ENCODE measurements around the gene GRPEL1. TPM values are rescaled to one million over a fixed set of nuclear protein-coding genes. Genes with fewer than 3 reads are reported as not detected.

Gene GRPEL1
- total RNA-seq, 1 experiment from 2014 or later = 78.2 TPM

DNA sequence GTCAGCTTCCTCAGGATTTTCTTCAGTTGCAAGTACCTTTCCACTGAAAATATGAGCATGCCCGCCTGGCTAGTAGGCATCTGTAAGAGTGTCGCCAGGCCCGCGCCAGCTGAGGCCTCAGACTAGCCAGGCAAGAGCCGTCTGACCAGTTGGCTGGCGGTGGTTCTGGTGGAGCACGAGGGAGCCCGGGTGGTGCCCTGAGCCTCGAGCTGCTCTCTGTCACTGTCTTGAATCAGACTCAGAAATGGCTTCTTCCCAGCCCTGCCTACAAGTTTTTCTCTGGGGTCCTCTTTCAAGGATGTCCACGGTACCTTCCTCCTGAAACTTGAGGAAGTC, 11.9 kb downstream of the GRPEL1 start:
- intact Hi-C loops (cut with micrococcal nuclease; ENCODE audit: unreplicated experiment) = no loop called here
- no TSS peak for BruUV-seq (replicated peaks)
- ChIA-PET CTCF (no interaction called here), POLR2A (ENCODE audit: low non-redundant PET) (no interaction called here)
- Histone ChIP-seq H3K27ac (ENCODE audit: low read depth, low read length, poor library complexity, severe bottlenecking) (no peak overlapping the region), H3K4me3 (ENCODE audit: low read depth, low read length, poor library complexity, severe bottlenecking) (no peak overlapping the region), H3K27me3 (replicated peaks; ENCODE audit: insufficient read depth, low read depth, low read length, poor library complexity) (no peaks in the 10 kb centered on the region), H3K36me3 (ENCODE audit: insufficient read depth, low read length, poor library complexity, severe bottlenecking) (peaks cover 44% of the 10 kb centered on the region), H3K9me3 (ENCODE audit: low read depth, low read length, poor library complexity, severe bottlenecking) (no peaks in the 10 kb centered on the region), H3K4me1 (ENCODE audit: insufficient read depth, low read length, poor library complexity, severe bottlenecking) (no peaks in the 10 kb centered on the region)
- TF ChIP-seq EZH2 (IDR thresholded peaks at IDR 0.05; ENCODE audit: borderline replicate concordance, low read depth, low read length, poor library complexity, severe bottlenecking) = no peak
- TF ChIP-seq, protein P1, sequence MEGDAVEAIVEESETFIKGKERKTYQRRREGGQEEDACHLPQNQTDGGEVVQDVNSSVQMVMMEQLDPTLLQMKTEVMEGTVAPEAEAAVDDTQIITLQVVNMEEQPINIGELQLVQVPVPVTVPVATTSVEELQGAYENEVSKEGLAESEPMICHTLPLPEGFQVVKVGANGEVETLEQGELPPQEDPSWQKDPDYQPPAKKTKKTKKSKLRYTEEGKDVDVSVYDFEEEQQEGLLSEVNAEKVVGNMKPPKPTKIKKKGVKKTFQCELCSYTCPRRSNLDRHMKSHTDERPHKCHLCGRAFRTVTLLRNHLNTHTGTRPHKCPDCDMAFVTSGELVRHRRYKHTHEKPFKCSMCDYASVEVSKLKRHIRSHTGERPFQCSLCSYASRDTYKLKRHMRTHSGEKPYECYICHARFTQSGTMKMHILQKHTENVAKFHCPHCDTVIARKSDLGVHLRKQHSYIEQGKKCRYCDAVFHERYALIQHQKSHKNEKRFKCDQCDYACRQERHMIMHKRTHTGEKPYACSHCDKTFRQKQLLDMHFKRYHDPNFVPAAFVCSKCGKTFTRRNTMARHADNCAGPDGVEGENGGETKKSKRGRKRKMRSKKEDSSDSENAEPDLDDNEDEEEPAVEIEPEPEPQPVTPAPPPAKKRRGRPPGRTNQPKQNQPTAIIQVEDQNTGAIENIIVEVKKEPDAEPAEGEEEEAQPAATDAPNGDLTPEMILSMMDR (conservative IDR thresholded peaks at IDR 0.05; ENCODE audit: low read depth, low read length) = no peak
- no peak for DNase-seq (ENCODE audit: low spot score)

DNA sequence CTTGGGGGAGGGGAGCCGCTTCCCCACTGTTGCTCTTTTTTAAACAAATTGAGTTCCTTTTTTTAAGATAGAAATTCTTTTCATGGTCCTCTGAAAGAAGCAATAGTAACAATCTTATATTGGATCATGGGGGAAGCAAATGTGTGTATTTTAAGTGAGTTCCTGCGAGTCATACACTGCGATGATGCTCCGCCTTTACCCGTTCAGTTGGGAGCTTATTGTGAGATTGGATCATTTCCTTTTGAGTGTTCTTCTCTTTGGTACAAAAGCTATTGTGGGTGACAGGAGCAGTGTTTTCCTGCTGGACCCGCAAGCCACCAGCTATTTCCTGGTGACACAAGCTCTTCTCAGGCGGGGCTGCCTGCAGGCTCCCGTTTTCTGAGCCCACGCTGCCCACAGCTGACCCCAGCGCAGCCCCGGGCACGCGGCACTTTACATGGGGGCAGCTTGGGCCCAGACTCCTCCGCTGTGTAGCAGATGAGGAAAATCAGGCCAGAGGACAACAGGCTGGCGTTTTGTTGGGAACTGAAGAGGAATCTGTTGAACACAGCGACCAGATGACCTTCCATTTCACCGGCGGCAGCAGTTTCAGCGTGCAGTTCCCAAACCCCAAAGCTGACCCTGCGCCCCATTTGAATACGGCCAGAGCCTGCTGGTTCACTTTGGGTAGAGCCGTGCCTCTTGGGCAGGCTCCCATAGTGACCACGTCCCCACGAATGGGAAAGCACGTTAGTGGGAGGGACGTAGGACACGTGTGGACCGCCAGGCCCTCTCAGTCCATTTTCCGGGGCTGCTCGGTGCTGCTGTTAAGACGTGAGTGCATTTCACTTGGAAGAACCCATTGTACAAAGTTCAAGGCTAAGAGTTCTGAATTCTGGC, 12.5 kb downstream of the GRPEL1 start:
- ChIA-PET CTCF (no interaction called here), POLR2A (ENCODE audit: low non-redundant PET) (no interaction called here)
- BruUV-seq (replicated peaks) = no TSS peak
- Histone ChIP-seq H3K36me3 (ENCODE audit: insufficient read depth, low read length, poor library complexity, severe bottlenecking) (peaks cover 38% of the 10 kb centered on the region), H3K4me1 (ENCODE audit: insufficient read depth, low read length, poor library complexity, severe bottlenecking) (no peaks in the 10 kb centered on the region), H3K4me3 (ENCODE audit: low read depth, low read length, poor library complexity, severe bottlenecking) (no peak overlapping the region), H3K27ac (ENCODE audit: low read depth, low read length, poor library complexity, severe bottlenecking) (no peak overlapping the region), H3K27me3 (replicated peaks; ENCODE audit: insufficient read depth, low read depth, low read length, poor library complexity) (no peaks in the 10 kb centered on the region), H3K9me3 (ENCODE audit: low read depth, low read length, poor library complexity, severe bottlenecking) (no peaks in the 10 kb centered on the region)
- intact Hi-C loops (cut with micrococcal nuclease; ENCODE audit: unreplicated experiment) = no loop called here
- TF ChIP-seq EZH2 (IDR thresholded peaks at IDR 0.05; ENCODE audit: borderline replicate concordance, low read depth, low read length, poor library complexity, severe bottlenecking) = no peak
- TF ChIP-seq, protein P1 (conservative IDR thresholded peaks at IDR 0.05; ENCODE audit: low read depth, low read length) = no peak
- DNase-seq (ENCODE audit: low spot score) = no peak

DNA sequence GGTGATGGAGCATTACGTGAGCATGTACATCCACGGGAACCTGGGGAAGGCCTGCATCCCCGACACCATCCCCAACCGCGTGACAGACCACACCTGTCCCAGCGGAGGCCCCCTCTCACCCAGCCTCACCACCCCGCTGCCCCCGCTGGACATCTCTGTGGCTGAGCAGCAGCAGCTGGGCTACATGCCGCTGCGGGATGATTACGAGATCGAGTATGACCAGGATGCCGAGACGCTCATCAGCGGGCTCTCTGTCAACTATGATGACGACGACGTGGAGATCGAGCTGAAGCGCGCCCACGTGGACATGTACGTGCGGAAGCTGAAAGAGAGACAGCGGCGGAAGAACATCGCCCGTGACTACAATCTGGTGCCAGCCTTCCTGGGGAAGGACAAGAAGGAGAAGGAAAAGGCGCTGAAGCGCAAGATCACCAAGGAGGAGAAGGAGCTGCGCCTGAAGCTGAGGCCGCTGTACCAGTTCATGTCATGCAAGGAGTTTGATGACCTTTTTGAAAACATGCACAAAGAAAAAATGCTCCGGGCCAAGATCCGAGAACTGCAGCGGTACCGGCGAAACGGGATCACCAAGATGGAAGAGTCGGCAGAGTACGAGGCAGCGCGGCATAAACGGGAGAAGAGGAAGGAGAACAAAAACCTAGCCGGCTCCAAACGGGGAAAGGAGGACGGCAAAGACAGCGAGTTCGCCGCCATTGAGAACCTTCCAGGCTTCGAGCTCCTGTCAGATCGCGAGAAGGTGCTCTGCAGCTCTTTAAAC, 13.6 kb downstream of the GRPEL1 start:
- no TSS peak for BruUV-seq (replicated peaks)
- H3K36me3 ChIP-seq (ENCODE audit: insufficient read depth, low read length, poor library complexity, severe bottlenecking) = peaks cover 27% of the 10 kb centered on the region
- TF ChIP-seq, protein P1 (conservative IDR thresholded peaks at IDR 0.05; ENCODE audit: low read depth, low read length) = no peak
- TF ChIP-seq EZH2 (IDR thresholded peaks at IDR 0.05; ENCODE audit: borderline replicate concordance, low read depth, low read length, poor library complexity, severe bottlenecking) = no peak
- H3K9me3 ChIP-seq (ENCODE audit: low read depth, low read length, poor library complexity, severe bottlenecking) = no peaks in the 10 kb centered on the region
- intact Hi-C loops (cut with micrococcal nuclease; ENCODE audit: unreplicated experiment) = no loop called here
- H3K27ac ChIP-seq (ENCODE audit: low read depth, low read length, poor library complexity, severe bottlenecking) = no peak overlapping the region
- ChIA-PET CTCF (no interaction called here), POLR2A (ENCODE audit: low non-redundant PET) (no interaction called here)
- no peak overlapping the region for H3K4me3 ChIP-seq (ENCODE audit: low read depth, low read length, poor library complexity, severe bottlenecking)
- no peaks in the 10 kb centered on the region for H3K27me3 ChIP-seq (replicated peaks; ENCODE audit: insufficient read depth, low read depth, low read length, poor library complexity)
- no peaks in the 10 kb centered on the region for H3K4me1 ChIP-seq (ENCODE audit: insufficient read depth, low read length, poor library complexity, severe bottlenecking)
- no peak for DNase-seq (ENCODE audit: low spot score)
